HepG2 (cell line): ENCODE results near the gene SMIM10L1. TPM values are rescaled to one million over a fixed set of nuclear protein-coding genes. Genes with fewer than 3 reads are reported as not detected.

Experiments used
- ARID3A ChIP-seq: IDR thresholded peaks from 2 replicates; pipeline ENCODE4 v1.6.1; 2012; ENCODE audit warnings: low read depth, low read length, improper control_type of control experiment
- ARNTL ChIP-seq: sonication (generic); formaldehyde crosslinking; IDR thresholded peaks from 2 replicates; pipeline ENCODE4 v1.4.0; 2020; ENCODE audit warnings: mild to moderate bottlenecking, missing genetic modification reagents
- ATAD3A ChIP-seq: sonication (generic); formaldehyde crosslinking; IDR thresholded peaks from 2 replicates; pipeline ENCODE4 v1.4.0; 2020; ENCODE audit warnings: missing genetic modification reagents
- CAMTA2 ChIP-seq: sonication (generic); formaldehyde crosslinking; IDR thresholded peaks from 2 replicates; pipeline ENCODE4 v1.4.0; 2020; ENCODE audit warnings: mild to moderate bottlenecking, missing genetic modification reagents, borderline replicate concordance
- CHCHD3 ChIP-seq: sonication (generic); formaldehyde crosslinking; IDR thresholded peaks from 2 replicates; pipeline ENCODE4 v1.8.0; 2022; ENCODE audit warnings: mild to moderate bottlenecking, missing genetic modification reagents, moderate library complexity
- CREBL2 ChIP-seq: sonication (generic); formaldehyde crosslinking; IDR thresholded peaks from 2 replicates; pipeline ENCODE4 v1.8.1; 2023; ENCODE audit warnings: missing genetic modification reagents, mild to moderate bottlenecking, borderline replicate concordance
- E2F1 ChIP-seq: sonication (generic); formaldehyde crosslinking; IDR thresholded peaks from 2 replicates; pipeline ENCODE4 v1.5.0; 2020; ENCODE audit warnings: missing genetic modification reagents
- ELF4 ChIP-seq: sonication (generic); formaldehyde crosslinking; IDR thresholded peaks from 2 replicates; pipeline ENCODE4 v1.5.0; 2020; ENCODE audit warnings: missing genetic modification reagents, mild to moderate bottlenecking, moderate library complexity, borderline replicate concordance
- FOXO1 ChIP-seq: sonication (generic); formaldehyde crosslinking; IDR thresholded peaks from 2 replicates; pipeline ENCODE4 v1.4.0; 2020; ENCODE audit warnings: missing genetic modification reagents
- HOMEZ ChIP-seq: IDR thresholded peaks from 2 replicates; pipeline ENCODE4 v1.6.1; 2016; ENCODE audit warnings: low read depth
- KLF11 ChIP-seq: IDR thresholded peaks from 2 replicates; pipeline ENCODE4 v1.6.1; 2016; ENCODE audit warnings: missing compliant biosample characterization
- KLF13 ChIP-seq: sonication (generic); formaldehyde crosslinking; IDR thresholded peaks from 2 replicates; pipeline ENCODE4 v1.4.0; 2020; ENCODE audit warnings: mild to moderate bottlenecking, missing genetic modification reagents
- NCOA1 ChIP-seq: sonication (generic); formaldehyde crosslinking; IDR thresholded peaks from 2 replicates; pipeline ENCODE4 v1.9.0; 2021; ENCODE audit warnings: missing genetic modification reagents
- NFYC ChIP-seq: IDR thresholded peaks from 2 replicates; pipeline ENCODE4 v1.6.1; 2016; ENCODE audit warnings: missing genetic modification reagents, missing compliant biosample characterization
- NR1H2 ChIP-seq: sonication (generic); formaldehyde crosslinking; IDR thresholded peaks from 2 replicates; pipeline ENCODE4 v1.8.1; 2022; ENCODE audit warnings: low read depth, missing genetic modification reagents, borderline replicate concordance
- PHF5A ChIP-seq: IDR thresholded peaks from one replicate; pipeline ENCODE4 v1.6.1; 2018; ENCODE audit warnings: low read depth, missing genetic modification reagents; ENCODE audit not compliant: unreplicated experiment
- POGK ChIP-seq: sonication (generic); formaldehyde crosslinking; conservative IDR thresholded peaks from 2 replicates; pipeline ENCODE4 v1.8.0; 2022; ENCODE audit warnings: mild to moderate bottlenecking, moderate library complexity, missing genetic modification reagents
- RAD21 ChIP-seq: fragments of 450-650 bp; formaldehyde crosslinking; IDR thresholded peaks from 2 replicates; pipeline ENCODE4 v1.5.0; 2020; ENCODE audit warnings: mild to moderate bottlenecking
- TARDBP ChIP-seq: sonication (generic); formaldehyde crosslinking; IDR thresholded peaks from 2 replicates; pipeline ENCODE4 v1.8.0; 2022; ENCODE audit warnings: mild to moderate bottlenecking, missing genetic modification reagents
- ZFP41 ChIP-seq: sonication (generic); formaldehyde crosslinking; IDR thresholded peaks from 2 replicates; pipeline ENCODE4 v1.4.0; 2020; ENCODE audit warnings: mild to moderate bottlenecking, missing genetic modification reagents, borderline replicate concordance
- ZNF207 ChIP-seq: fragments of 450-650 bp; IDR thresholded peaks from 2 replicates; pipeline ENCODE4 v1.6.1; 2016; ENCODE audit warnings: antibody characterized with exemption, borderline replicate concordance
- ZNF333 ChIP-seq: sonication (generic); formaldehyde crosslinking; IDR thresholded peaks from 2 replicates; pipeline ENCODE4 v1.4.0; 2020; ENCODE audit warnings: mild to moderate bottlenecking, missing genetic modification reagents, borderline replicate concordance
- ZNF572 ChIP-seq: sonication (generic); formaldehyde crosslinking; IDR thresholded peaks from 2 replicates; pipeline ENCODE4 v1.5.1; 2020; ENCODE audit warnings: mild to moderate bottlenecking, missing genetic modification reagents
- polyA plus RNA-seq, 8 experiments: library from polyadenylated mRNA; depleted of rRNA in 3 of 8; stranded (reverse) in 7 of 8; unstranded in 1 of 8; fragments of >200 nt; fragmentation: Illumina TruSeq in 4 of 8; extraction: Trizol in 4 of 8; gene quantifications; 2 replicates each; pipeline versions ENCODE4 v1.2.1 to v1.2.3, GENCODE V29; 2011 to 2016; ENCODE audit warnings: low read depth in 4 of 8, missing spikeins in 1 of 8, mixed read lengths in 1 of 8; ENCODE audit not compliant: insufficient read depth in 1 of 8
- total RNA-seq, 5 experiments: library from RNA; depleted of rRNA; stranded (reverse); fragments of >200 nt; fragmentation: Illumina TruSeq; extraction: Trizol; gene quantifications; 2 replicates each; pipeline ENCODE4 v1.2.3, GENCODE V29; 2016; ENCODE audit warnings: low read depth in 1 of 5

SMIM10L1 gene
- total and polyA plus RNA-seq, 2 of the 13 experiments (the other 11 are each of a cell fraction or from before 2014, with no cell fraction given) = 3.7 to 11.8 TPM

- TF ChIP-seq CHCHD3 (CRISPR knock-in tag) (peak; percentile 57; the same call in 1 of the 2 replicates), RAD21 (peak; percentile 54), TARDBP (CRISPR knock-in tag) (peak; percentile 82; the same call in 1 of the 2 replicates), POGK (CRISPR knock-in tag) (peak; percentile 89), ZNF207 (no peak), ZFP41 (CRISPR knock-in tag) (no peak), NCOA1 (CRISPR knock-in tag) (0 out of 2 replicates have a peak, but pooled peaks have one; percentile 36), ARNTL (CRISPR knock-in tag) (no peak), CREBL2 (CRISPR knock-in tag) (peak; percentile 45; the same call in 1 of the 2 replicates), ZNF572 (CRISPR knock-in tag) (0 out of 2 replicates have a peak, but pooled peaks have one; percentile 72), PHF5A (no peak), KLF11 (CRISPR knock-in tag) (no peak), NR1H2 (CRISPR knock-in tag) (peak; percentile 87; the same call in 1 of the 2 replicates), E2F1 (CRISPR knock-in tag) (peak; percentile 45; the same call in 1 of the 2 replicates), ATAD3A (CRISPR knock-in tag) (no peak), HOMEZ (CRISPR knock-in tag) (peak; percentile 82; the same call in 1 of the 2 replicates), CAMTA2 (CRISPR knock-in tag) (0 out of 2 replicates have a peak, but pooled peaks have one; percentile 83), FOXO1 (peak; percentile 18; the same call in 1 of the 2 replicates), KLF13 (CRISPR knock-in tag) (peak; percentile 72; the same call in 1 of the 2 replicates), ELF4 (CRISPR knock-in tag) (peak; percentile 71; the same call in 1 of the 2 replicates), NFYC (CRISPR knock-in tag) (peak; percentile 51; the same call in 1 of the 2 replicates), ZNF333 (CRISPR knock-in tag) (peak; percentile 80; the same call in 1 of the 2 replicates), ARID3A (no peak)
These were observed at the start of gene SMIM10L1 (continued) for GRCh38 chr12:11171145-11171968.
